ENCODE measurements around the gene RPA1.
"Not testable (repeated sequence)": the region's sequence is repeated elsewhere in the genome, so short reads cannot be mapped to it uniquely, and the experiment has no call there.

RPA1 gene

GRCh38 chr17:1797323-1797722 is 32.5 kb upstream of the RPA1 start:
- no peak overlapping the region for H3K4me3 ChIP-seq (ENCODE audit: low read length)
- H3K27me3 ChIP-seq (ENCODE audit: insufficient read depth, low read length): no peaks in the 10 kb centered on the region
- no peaks in the 10 kb centered on the region for H3K9me3 ChIP-seq (ENCODE audit: insufficient read depth, low read depth, low read length)
- no peaks in the 10 kb centered on the region for H3K4me1 ChIP-seq (ENCODE audit: insufficient read depth, low read length)
- H3K36me3 ChIP-seq (ENCODE audit: insufficient read depth, low read depth, low read length): peaks cover 51% of the 10 kb centered on the region
- no peak overlapping the region for H3K27ac ChIP-seq (ENCODE audit: low read length)
- H3K9ac ChIP-seq (ENCODE audit: low read depth, low read length): no peak overlapping the region

GRCh38 chr17:1797846-1798245 is 32.0 kb upstream of the RPA1 start:
- not testable (repeated sequence) for H3K9ac ChIP-seq (ENCODE audit: low read depth, low read length); H3K27me3 ChIP-seq (ENCODE audit: insufficient read depth, low read length); H3K27ac ChIP-seq (ENCODE audit: low read length); H3K4me3 ChIP-seq (ENCODE audit: low read length); H3K9me3 ChIP-seq (ENCODE audit: insufficient read depth, low read depth, low read length); H3K4me1 ChIP-seq (ENCODE audit: insufficient read depth, low read length)
- peaks cover 52% of the 10 kb centered on the region for H3K36me3 ChIP-seq (ENCODE audit: insufficient read depth, low read depth, low read length)

DNA sequence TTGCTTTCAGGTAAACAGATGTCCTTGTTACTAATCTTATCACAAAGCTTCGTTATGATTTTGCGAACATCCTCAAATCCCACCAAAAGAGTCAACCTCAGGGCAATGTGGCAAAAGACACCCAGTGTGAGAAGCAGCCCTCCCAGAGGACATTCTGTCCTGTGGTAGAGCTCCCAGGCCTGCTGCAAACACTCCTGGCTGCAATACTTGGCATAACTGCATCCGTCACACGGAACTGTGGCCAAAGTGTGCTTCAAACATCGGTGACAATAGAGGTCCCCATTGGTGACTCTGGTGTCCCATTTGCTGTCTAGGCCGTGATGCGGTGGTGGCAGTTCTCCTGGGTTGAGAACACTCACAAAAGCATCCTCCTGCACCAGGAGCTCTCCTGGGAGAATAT is 29.6 kb upstream of the RPA1 start:
- Histone ChIP-seq H3K9ac (ENCODE audit: low read depth, low read length) (no peak overlapping the region), H3K27me3 (ENCODE audit: insufficient read depth, low read length) (no peaks in the 10 kb centered on the region), H3K4me3 (ENCODE audit: low read length) (no peak overlapping the region), H3K36me3 (ENCODE audit: insufficient read depth, low read depth, low read length) (peaks cover 61% of the 10 kb centered on the region), H3K9me3 (ENCODE audit: insufficient read depth, low read depth, low read length) (no peaks in the 10 kb centered on the region), H3K27ac (ENCODE audit: low read length) (no peak overlapping the region), H3K4me1 (ENCODE audit: insufficient read depth, low read length) (no peaks in the 10 kb centered on the region)

GRCh38 chr17:1800712-1801111 is 29.1 kb upstream of the RPA1 start:
- no peaks in the 10 kb centered on the region for H3K4me1 ChIP-seq (ENCODE audit: insufficient read depth, low read length)

GRCh38 chr17:1802429-1802828 is 27.4 kb upstream of the RPA1 start:
- Histone ChIP-seq H3K9me3 (ENCODE audit: insufficient read depth, low read depth, low read length) (no peaks in the 10 kb centered on the region), H3K4me3 (ENCODE audit: low read length) (no peak overlapping the region), H3K9ac (ENCODE audit: low read depth, low read length) (no peak overlapping the region), H3K27me3 (ENCODE audit: insufficient read depth, low read length) (no peaks in the 10 kb centered on the region), H3K4me1 (ENCODE audit: insufficient read depth, low read length) (no peaks in the 10 kb centered on the region), H3K36me3 (ENCODE audit: insufficient read depth, low read depth, low read length) (peaks cover 60% of the 10 kb centered on the region), H3K27ac (ENCODE audit: low read length) (no peak overlapping the region)

More at GRCh38 chr17:1800712-1801111, 29.1 kb upstream of the RPA1 start:
- Histone ChIP-seq H3K27me3 (ENCODE audit: insufficient read depth, low read length) (no peaks in the 10 kb centered on the region), H3K9me3 (ENCODE audit: insufficient read depth, low read depth, low read length) (no peaks in the 10 kb centered on the region), H3K36me3 (ENCODE audit: insufficient read depth, low read depth, low read length) (peaks cover 61% of the 10 kb centered on the region), H3K9ac (ENCODE audit: low read depth, low read length) (no peak overlapping the region), H3K4me3 (ENCODE audit: low read length) (no peak overlapping the region), H3K27ac (ENCODE audit: low read length) (no peak overlapping the region)

- Histone ChIP-seq H3K27ac (ENCODE audit: low read length) (no peak overlapping the region), H3K9me3 (ENCODE audit: insufficient read depth, low read depth, low read length) (no peaks in the 10 kb centered on the region), H3K4me1 (ENCODE audit: insufficient read depth, low read length) (no peaks in the 10 kb centered on the region), H3K9ac (ENCODE audit: low read depth, low read length) (no peak overlapping the region), H3K4me3 (ENCODE audit: low read length) (no peak overlapping the region), H3K27me3 (ENCODE audit: insufficient read depth, low read length) (no peaks in the 10 kb centered on the region), H3K36me3 (ENCODE audit: insufficient read depth, low read depth, low read length) (peaks cover 61% of the 10 kb centered on the region)
These were observed 26.5 kb upstream of the RPA1 start for GRCh38 chr17:1803280-1803679.

GRCh38 chr17:1807890-1808289 is 21.9 kb upstream of the RPA1 start:
- Histone ChIP-seq H3K27me3 (ENCODE audit: insufficient read depth, low read length) (no peaks in the 10 kb centered on the region), H3K36me3 (ENCODE audit: insufficient read depth, low read depth, low read length) (peaks cover 54% of the 10 kb centered on the region)

DNA sequence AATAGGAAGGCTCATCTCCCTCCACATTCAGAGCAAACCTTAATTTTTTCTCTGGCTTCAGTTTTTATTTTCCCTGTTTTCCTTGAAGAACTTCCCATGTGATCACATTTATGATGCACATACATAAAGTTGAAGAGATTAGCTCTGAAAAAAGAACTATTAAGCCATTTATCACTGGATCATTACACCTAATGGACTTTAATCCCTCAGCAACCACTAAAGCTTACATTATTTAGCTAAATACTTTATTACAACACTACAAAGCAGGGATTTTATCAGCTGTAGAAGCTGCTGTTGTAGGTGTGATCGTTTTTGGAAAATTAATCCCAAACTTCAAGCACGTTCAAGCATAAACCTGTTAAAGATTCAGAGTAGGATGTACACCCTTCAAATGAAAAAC is 21.2 kb upstream of the RPA1 start:
- Histone ChIP-seq H3K9ac (ENCODE audit: low read depth, low read length) (no peak overlapping the region), H3K9me3 (ENCODE audit: insufficient read depth, low read depth, low read length) (no peaks in the 10 kb centered on the region), H3K36me3 (ENCODE audit: insufficient read depth, low read depth, low read length) (peaks cover 48% of the 10 kb centered on the region), H3K4me3 (ENCODE audit: low read length) (no peak overlapping the region), H3K4me1 (ENCODE audit: insufficient read depth, low read length) (no peaks in the 10 kb centered on the region), H3K27ac (ENCODE audit: low read length) (no peak overlapping the region), H3K27me3 (ENCODE audit: insufficient read depth, low read length) (no peaks in the 10 kb centered on the region)

More at GRCh38 chr17:1807890-1808289, 21.9 kb upstream of the RPA1 start:
- H3K9ac ChIP-seq (ENCODE audit: low read depth, low read length): no peak overlapping the region
- H3K9me3 ChIP-seq (ENCODE audit: insufficient read depth, low read depth, low read length): no peaks in the 10 kb centered on the region
- H3K4me1 ChIP-seq (ENCODE audit: insufficient read depth, low read length): no peaks in the 10 kb centered on the region
- no peak overlapping the region for H3K27ac ChIP-seq (ENCODE audit: low read length)
- H3K4me3 ChIP-seq (ENCODE audit: low read length): no peak overlapping the region

DNA sequence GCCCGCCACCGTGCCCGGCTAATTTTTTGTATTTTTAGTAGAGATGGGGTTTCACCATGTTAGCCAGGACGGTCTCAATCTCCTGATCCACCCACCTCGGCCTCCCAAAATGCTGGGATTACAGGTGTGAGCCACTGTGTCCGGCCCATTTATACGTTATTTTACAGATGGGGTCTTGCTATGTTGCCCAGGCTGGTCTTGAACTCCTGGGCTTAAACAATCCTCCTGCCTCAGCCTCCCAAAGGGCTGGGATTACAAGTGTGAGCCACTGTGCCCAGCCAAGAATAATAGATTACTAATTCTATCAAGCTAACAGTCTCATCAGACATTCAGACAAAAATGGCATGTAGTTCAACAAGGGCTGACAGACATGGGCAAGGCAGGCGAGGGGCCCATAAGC is 20.0 kb upstream of the RPA1 start:
- H3K9ac ChIP-seq (ENCODE audit: low read depth, low read length); H3K27me3 ChIP-seq (ENCODE audit: insufficient read depth, low read length); H3K4me3 ChIP-seq (ENCODE audit: low read length); H3K4me1 ChIP-seq (ENCODE audit: insufficient read depth, low read length); H3K9me3 ChIP-seq (ENCODE audit: insufficient read depth, low read depth, low read length); H3K27ac ChIP-seq (ENCODE audit: low read length): not testable (repeated sequence)
- H3K36me3 ChIP-seq (ENCODE audit: insufficient read depth, low read depth, low read length): peaks cover 40% of the 10 kb centered on the region

DNA sequence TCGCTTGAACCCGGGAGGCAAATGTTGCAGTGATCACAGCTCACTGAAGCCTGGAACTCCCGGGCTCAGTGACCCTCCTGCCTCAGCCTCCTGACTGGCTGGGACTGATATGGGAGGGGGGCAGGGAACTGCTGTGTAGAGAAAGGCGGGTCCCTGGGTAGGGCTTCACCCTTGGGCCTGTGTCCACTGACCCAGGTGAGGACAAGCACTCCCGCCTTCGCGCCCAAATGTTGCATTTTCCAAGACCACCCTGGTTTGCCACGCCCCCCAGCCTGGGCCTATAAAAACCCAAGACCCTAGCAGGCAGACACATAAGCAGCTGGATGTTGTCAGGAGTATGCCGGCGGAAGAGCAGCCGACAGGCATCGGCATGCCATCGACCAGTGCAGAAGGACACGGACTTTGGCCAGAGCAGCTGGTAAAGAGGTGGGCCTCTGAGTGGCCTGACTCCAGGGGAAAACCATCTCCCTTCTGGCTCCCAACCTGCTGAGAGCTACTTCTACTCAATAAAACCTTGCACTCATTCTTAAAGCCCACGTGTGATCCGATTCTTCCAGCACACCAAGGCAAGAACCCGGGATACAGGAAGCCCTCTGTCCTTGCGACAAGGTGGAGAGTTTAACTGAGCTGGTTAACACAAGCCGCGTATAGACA is 19.2 kb upstream of the RPA1 start:
- Histone ChIP-seq H3K36me3 (ENCODE audit: insufficient read depth, low read depth, low read length) (peaks cover 38% of the 10 kb centered on the region), H3K4me3 (ENCODE audit: low read length) (no peak overlapping the region), H3K4me1 (ENCODE audit: insufficient read depth, low read length) (no peaks in the 10 kb centered on the region), H3K9me3 (ENCODE audit: insufficient read depth, low read depth, low read length) (no peaks in the 10 kb centered on the region), H3K27me3 (ENCODE audit: insufficient read depth, low read length) (no peaks in the 10 kb centered on the region), H3K27ac (ENCODE audit: low read length) (no peak overlapping the region), H3K9ac (ENCODE audit: low read depth, low read length) (no peak overlapping the region)

- Histone ChIP-seq H3K36me3 (ENCODE audit: insufficient read depth, low read depth, low read length) (peaks cover 27% of the 10 kb centered on the region), H3K9me3 (ENCODE audit: insufficient read depth, low read depth, low read length) (no peaks in the 10 kb centered on the region), H3K27ac (ENCODE audit: low read length) (no peak overlapping the region), H3K4me3 (ENCODE audit: low read length) (no peak overlapping the region), H3K4me1 (ENCODE audit: insufficient read depth, low read length) (no peaks in the 10 kb centered on the region), H3K27me3 (ENCODE audit: insufficient read depth, low read length) (no peaks in the 10 kb centered on the region), H3K9ac (ENCODE audit: low read depth, low read length) (no peak overlapping the region)
These were observed 16.7 kb upstream of the RPA1 start for GRCh38 chr17:1813088-1813487.

DNA sequence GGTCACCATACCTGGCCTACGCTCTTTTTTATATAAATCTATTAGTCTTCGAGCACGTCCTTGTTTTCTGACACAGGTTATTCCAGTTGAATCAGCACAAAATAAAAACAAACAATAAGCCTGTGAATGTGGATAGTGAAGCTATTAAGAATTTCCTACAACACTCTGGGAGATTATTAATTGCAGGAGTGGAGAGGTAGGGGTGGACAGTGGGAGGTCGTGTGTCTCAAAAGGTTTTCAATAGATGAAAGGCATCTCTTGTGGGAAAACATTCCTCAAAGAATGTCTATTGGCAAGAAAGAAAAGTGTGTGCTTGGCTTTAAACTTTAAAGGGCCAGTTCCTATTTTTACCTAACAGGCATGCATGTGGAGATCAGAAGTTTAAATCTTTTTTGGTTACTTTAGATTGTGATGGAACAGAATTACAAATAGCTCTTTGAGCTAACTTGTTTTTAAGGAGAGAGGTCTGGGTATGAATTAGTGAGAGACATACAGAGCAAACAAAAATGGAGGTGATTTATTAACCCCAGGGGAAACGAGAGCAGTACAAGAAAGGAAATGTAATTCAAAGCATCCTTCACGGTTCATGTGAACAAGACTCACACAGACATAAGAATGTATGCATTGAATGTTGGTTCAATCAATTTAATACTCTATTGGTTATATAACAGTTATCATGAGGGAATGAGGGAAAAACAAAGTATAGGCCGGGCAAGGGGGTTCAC is 9.1 kb upstream of the RPA1 start:
- Histone ChIP-seq H3K9ac (ENCODE audit: low read depth, low read length) (no peak overlapping the region), H3K27me3 (ENCODE audit: insufficient read depth, low read length) (no peaks in the 10 kb centered on the region)

More for the DNA sequence above, 9.1 kb upstream of the RPA1 start:
- H3K9me3 ChIP-seq (ENCODE audit: insufficient read depth, low read depth, low read length): no peaks in the 10 kb centered on the region
- H3K4me1 ChIP-seq (ENCODE audit: insufficient read depth, low read length): no peaks in the 10 kb centered on the region; the same call in 1 of the 2 replicates
- no peak overlapping the region for H3K27ac ChIP-seq (ENCODE audit: low read length)
- peaks cover 31% of the 10 kb centered on the region for H3K36me3 ChIP-seq (ENCODE audit: insufficient read depth, low read depth, low read length)
- no peak overlapping the region for H3K4me3 ChIP-seq (ENCODE audit: low read length)

All from iPS-20b (cell line).